Natural killer cell treated with Interleukin-12 subunit alpha and Interleukin-12 subunit beta and Interleukin-15 and Interleukin-18, amount 100 ng/mL, for 72 hours (primary cell): ENCODE results near the gene RPTOR. TPM values are rescaled to one million over a fixed set of nuclear protein-coding genes. Genes with fewer than 3 reads are reported as not detected.

Experiments used
- ATAC-seq, 2 donors: fragments of 150-1000 bp; cut with Tn5 transposase in 1 of 2; sonication (Bioruptor Pico), chemical (Tn5 transposase) in 1 of 2; 2 replicates each; pipeline ENCODE4 v1.10.0; 2021
- DNase-seq: peaks from one replicate; pipeline ENCODE4 v3.0.0; 2022; ENCODE audit warnings: low spot score
- H3K27ac Mint-ChIP-seq, 2 donors: 1 replicate in 1 of 2; 2 replicates in 1 of 2; pipeline ENCODE4 v1.8.0; 2022; ENCODE audit warnings: mixed read lengths in 2 of 2, mild to moderate bottlenecking in 1 of 2, moderate library complexity in 1 of 2
- H3K27me3 Mint-ChIP-seq, 2 donors: 1 replicate in 1 of 2; 2 replicates in 1 of 2; pipeline ENCODE4 v1.8.0; 2022; ENCODE audit warnings: mixed read lengths in 2 of 2
- H3K36me3 Mint-ChIP-seq: one replicate; pipeline ENCODE4 v1.8.0; 2022; ENCODE audit warnings: mixed read lengths
- H3K4me1 Mint-ChIP-seq, 2 donors: 1 replicate in 1 of 2; 2 replicates in 1 of 2; pipeline ENCODE4 v1.8.0; 2022; ENCODE audit warnings: low read depth in 2 of 2, mixed read lengths in 2 of 2, mild to moderate bottlenecking in 1 of 2
- H3K4me3 Mint-ChIP-seq: one replicate; pipeline ENCODE4 v1.8.0; 2022; ENCODE audit warnings: mixed read lengths
- H3K9me3 Mint-ChIP-seq: 2 replicates; pipeline ENCODE4 v1.8.0; 2022; ENCODE audit warnings: mixed read lengths
- total RNA-seq, 2 donors: library from RNA; stranded (reverse); gene quantifications; one replicate each; pipeline ENCODE4 v1.2.3, GENCODE V29; 2022

Gene RPTOR
- total RNA-seq, 2 donors from 2014 or later, result 44.1 to 92.4 TPM

DNA sequence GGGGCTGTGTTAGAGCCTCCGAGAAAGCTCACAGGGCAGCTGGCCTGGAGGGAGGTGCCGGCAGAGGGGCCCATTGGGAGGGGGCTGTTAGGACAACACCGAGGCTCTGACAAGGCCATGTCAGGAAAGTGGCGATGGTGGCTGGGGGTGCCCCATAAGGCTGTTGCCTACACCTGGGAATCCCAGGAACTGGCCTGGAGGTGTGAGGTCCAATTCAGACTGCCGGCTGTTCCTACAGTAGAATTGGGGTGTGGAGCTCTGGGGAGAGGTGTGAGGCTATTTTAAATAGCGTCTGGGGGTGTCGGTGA, 292.0 kb downstream of the RPTOR start:
- Mint-ChIP-seq H3K27me3 (no peaks in the 10 kb centered on the region), H3K4me3 (no peak overlapping the region), H3K36me3 (no peaks in the 10 kb centered on the region), H3K9me3 (no peaks in the 10 kb centered on the region), H3K27ac (peak overlapping the region; percentile 44 to 61), H3K4me1 (peaks cover 14 to 31% of the 10 kb centered on the region in 2 donors)
- ATAC-seq (no peak), DNase-seq (no peak)

DNA sequence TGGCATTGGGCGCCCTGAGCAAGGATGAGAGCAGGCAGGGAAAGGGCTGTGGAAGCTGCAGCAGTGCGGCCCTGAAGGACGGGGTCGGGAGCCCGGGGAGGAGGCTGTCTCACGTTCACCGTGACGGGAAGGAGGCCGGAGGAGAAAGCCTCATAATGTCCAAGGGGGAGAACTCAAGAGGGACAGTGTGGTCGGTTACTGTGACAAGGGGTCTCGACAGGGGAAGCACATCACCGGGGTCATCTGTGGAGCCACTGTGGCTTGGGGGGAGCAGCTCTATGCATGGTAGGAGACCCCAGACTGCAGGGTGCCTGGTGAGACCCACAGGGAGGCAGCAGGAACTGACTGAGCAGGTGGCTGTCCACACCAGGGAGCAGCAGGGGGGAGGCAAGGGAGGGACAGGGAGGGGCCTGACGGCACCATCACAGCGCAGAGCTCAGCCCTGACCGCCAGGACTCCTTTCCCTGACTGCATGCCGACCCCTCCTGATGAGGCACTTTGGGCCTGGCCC, 292.4 kb downstream of the RPTOR start:
- Mint-ChIP-seq H3K4me1 (peaks cover 10 to 27% of the 10 kb centered on the region in 2 donors), H3K27me3 (no peaks in the 10 kb centered on the region)

DNA sequence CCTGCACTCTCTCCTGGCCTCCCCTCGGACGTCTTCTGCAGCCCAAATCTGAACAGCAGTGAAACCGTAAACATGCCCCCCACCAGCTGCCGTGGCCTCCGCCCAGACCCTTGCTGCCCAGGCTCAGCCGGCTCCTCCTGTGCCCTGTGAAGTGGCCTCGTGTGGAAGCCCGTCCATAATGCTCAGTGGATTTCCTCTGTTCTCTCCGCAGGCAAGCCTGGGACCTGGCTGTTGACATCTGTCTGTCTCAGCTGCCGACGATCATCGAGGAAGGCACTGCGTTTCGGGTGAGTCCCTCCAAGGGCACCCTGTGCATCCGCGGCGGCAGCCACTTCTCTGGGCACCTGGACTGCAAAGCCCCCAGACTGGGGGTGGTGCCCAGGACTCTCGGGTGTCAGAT, 293.1 kb downstream of the RPTOR start:
- Mint-ChIP-seq H3K27me3 (no peaks in the 10 kb centered on the region), H3K9me3 (no peaks in the 10 kb centered on the region), H3K4me3 (no peak overlapping the region), H3K27ac (no peak overlapping the region), H3K36me3 (no peaks in the 10 kb centered on the region), H3K4me1 (peaks cover 4 to 21% of the 10 kb centered on the region in 2 donors)
- DNase-seq (no peak), ATAC-seq (no peak)

More for the DNA sequence above, 292.4 kb downstream of the RPTOR start:
- Mint-ChIP-seq H3K36me3 (no peaks in the 10 kb centered on the region), H3K27ac (peak overlapping the region; percentile 44 to 61), H3K9me3 (no peaks in the 10 kb centered on the region), H3K4me3 (no peak overlapping the region)
- ATAC-seq (no peak), DNase-seq (no peak)

DNA sequence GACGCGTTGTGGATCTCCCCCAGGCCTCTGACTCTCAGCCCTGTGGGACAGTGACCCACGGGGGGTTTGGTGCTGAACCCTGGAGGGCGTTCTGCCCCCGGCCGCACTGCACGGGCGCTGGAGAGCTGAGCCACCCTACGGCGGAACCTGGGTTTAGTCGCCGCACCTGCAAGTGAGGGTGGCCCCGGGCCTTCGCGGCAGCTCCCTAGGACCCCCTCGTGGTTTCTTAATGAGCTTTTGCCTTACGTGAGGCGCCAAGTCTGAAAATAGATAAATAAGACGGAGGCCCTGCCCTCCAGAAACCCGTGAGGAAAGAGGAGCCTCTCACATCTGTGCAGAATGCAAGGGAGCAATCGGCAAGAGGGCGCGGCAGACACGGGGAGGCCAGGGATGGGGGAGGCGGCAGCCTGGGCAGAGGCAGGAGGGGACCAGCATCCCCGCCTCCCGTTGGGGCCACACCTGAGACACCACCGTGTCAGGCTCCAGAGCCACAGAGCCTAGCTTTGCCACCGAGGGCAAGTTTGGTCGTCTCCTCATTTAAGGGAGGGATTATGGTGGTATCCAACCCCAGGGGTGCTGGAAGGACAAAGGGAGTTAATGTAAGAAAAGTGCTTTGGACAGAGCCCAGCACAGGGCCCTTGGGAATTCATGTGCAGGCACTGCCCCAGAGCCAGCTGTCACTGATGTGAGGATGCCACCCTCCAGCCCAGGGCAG, 293.8 kb downstream of the RPTOR start:
- Mint-ChIP-seq H3K4me1 (peaks cover 0 to 17% of the 10 kb centered on the region in 2 donors), H3K36me3 (no peaks in the 10 kb centered on the region), H3K27me3 (no peaks in the 10 kb centered on the region), H3K27ac (peak overlapping the region in 1 of 2 donors; percentile 57), H3K4me3 (no peak overlapping the region), H3K9me3 (no peaks in the 10 kb centered on the region)
- DNase-seq, result no peak
- no peak for ATAC-seq

DNA sequence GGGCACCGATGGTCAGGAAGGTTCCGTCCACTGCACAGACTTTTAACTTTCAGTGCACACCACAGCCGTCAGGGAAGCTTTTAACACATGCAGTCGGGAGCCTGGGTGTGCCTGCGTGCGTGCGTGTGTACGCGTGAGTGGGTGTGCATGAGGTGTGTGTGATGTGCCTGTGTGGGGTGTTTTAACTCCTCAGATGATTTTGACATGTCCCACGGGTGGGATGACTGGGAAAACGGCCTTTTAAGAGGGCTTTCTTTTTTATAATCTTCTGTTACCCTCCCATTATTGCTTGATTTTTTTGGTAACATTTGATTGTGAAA, 294.3 kb downstream of the RPTOR start:
- DNase-seq, result no peak
- Mint-ChIP-seq H3K27ac (peak overlapping the region in 1 of 2 donors; percentile 57), H3K4me3 (no peak overlapping the region), H3K4me1 (peaks cover 0 to 15% of the 10 kb centered on the region in 2 donors), H3K36me3 (no peaks in the 10 kb centered on the region), H3K27me3 (no peaks in the 10 kb centered on the region), H3K9me3 (no peaks in the 10 kb centered on the region)
- no peak for ATAC-seq

DNA sequence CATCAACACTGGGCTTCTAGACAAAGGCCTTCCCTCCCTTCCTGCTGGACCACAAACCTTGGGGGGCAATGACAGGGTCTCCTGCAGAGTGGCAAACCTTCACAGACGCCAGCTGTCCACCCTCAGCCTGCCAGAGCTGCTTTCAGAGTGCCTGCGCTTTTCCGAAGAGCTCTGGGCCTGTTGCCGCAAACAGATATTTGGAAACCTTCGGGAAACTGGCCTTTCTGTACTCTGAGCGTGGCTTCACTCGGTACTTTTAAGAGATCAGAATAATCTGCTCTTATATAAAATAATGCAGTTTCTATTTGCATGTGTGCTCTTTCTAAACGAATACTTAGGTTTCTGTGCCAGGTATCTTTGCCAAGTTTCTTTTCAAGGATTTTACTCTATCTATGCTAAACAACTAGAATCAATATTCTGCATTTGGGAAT, 294.9 kb downstream of the RPTOR start:
- ATAC-seq (no peak), DNase-seq (no peak)
- H3K27ac Mint-ChIP-seq, result no peak overlapping the region
- no peak overlapping the region for H3K4me3 Mint-ChIP-seq
- no peaks in the 10 kb centered on the region for H3K9me3 Mint-ChIP-seq
- no peaks in the 10 kb centered on the region for H3K36me3 Mint-ChIP-seq
- no peaks in the 10 kb centered on the region for H3K27me3 Mint-ChIP-seq
- H3K4me1 Mint-ChIP-seq, result peaks cover 0 to 12% of the 10 kb centered on the region in 2 donors

DNA sequence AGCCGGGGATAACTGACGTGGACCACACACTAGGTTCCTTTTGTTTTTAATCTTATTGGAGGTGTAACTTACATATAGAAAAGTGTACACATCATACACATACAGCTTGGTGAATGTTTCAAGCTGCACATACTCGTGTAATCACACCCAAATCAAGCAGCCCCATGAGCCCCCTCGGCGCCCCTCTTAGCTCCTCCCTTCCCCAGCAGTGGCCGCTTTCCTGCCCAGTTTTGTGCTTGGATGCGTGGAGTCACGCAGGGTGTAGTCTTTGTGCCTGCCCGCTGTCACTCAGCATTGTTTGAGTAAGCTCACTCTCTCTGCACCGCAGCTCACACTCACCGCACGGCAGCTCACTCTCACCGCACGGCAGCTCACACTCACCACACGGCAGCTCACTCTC, 295.3 kb downstream of the RPTOR start:
- Mint-ChIP-seq H3K4me3 (no peak overlapping the region), H3K4me1 (peaks cover 0 to 10% of the 10 kb centered on the region in 2 donors), H3K36me3 (no peaks in the 10 kb centered on the region), H3K27me3 (no peaks in the 10 kb centered on the region), H3K27ac (no peak overlapping the region), H3K9me3 (no peaks in the 10 kb centered on the region)
- no peak for DNase-seq
- ATAC-seq, result no peak

DNA sequence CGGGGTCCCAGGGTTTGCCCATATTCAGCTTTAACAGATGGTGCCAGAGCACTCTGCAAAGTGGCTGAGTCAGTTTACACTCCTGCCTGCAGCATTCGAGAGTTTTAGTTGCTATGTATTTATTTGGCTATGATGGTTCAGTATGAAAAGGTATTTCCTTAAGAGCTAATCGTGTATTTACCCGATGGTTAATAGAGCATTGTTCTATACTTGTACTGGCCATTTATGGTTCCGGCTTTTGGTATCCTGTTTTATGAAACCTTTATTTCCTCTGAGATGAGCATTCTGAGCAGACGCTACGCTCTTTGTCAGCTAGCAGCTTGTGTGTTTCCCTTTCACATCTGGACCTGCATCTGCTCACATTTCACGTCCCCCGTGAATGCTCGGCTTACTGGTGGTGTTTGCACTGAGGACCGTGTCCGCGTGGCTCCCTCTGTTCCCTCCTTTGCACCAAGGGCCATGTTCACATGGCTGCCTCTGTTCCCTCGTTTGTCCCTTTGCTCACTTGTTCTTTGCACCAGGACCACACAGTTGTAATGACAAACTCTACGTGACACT, 297.9 kb downstream of the RPTOR start:
- DNase-seq, result no peak
- ATAC-seq, result no peak
- H3K4me3 Mint-ChIP-seq, result no peak overlapping the region
- peaks cover 16% of the 10 kb centered on the region in 2 donors for H3K4me1 Mint-ChIP-seq
- no peaks in the 10 kb centered on the region for H3K9me3 Mint-ChIP-seq
- no peaks in the 10 kb centered on the region for H3K27me3 Mint-ChIP-seq
- no peak overlapping the region for H3K27ac Mint-ChIP-seq
- no peaks in the 10 kb centered on the region for H3K36me3 Mint-ChIP-seq

DNA sequence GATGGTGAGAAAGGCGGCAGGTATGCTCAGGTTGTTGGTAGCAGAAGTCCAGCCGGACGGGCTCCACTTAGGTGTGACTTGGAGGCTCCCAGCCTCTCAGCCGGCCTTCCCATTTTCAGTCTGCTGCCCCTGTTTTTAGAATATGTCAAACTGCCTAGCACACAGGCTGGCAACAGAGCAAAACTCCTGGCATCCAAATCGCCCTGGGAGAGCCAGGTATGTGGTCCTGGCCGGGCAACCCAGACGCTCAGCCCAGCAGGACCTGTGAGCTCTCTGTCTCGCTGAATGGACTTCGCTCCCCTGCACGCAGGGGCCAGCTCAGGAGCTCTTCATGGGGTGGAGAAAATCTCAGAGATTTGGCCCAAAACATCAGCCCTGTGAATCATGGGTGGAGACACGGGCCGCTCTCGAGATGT, 299.1 kb downstream of the RPTOR start:
- Mint-ChIP-seq H3K4me3 (no peak overlapping the region), H3K27ac (no peak overlapping the region), H3K4me1 (peaks cover 28% of the 10 kb centered on the region in 2 donors), H3K9me3 (no peaks in the 10 kb centered on the region), H3K27me3 (no peaks in the 10 kb centered on the region), H3K36me3 (no peaks in the 10 kb centered on the region)
- peak; percentile 39 for DNase-seq
- no peak for ATAC-seq

DNA sequence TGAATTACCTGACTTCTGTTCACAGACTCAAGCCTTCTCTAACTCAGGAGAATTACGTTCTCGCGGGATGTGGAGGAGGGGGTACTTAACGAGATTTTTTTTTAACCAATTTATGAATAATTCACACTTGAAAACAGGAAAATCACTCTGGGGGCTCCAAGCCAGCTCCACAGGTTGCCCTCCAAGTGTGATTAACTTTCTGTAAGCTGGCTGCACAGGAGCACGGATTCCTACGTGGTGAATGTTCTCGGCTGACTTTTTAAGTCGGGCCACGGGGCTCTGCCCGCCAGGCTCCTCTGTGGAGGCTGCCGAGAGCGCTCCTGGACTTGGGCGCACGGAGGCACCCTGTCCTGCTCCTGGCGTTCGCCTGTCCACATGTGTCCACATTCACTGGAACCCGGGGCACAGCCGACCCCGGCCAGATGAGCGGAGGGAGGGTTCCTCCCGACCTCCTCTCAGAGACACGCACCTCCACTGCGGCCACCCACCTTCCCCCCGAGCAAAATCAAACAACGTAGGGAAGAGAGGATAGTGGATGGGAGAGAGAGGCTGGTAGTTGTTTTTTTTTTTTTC, 299.9 kb downstream of the RPTOR start:
- Mint-ChIP-seq H3K4me3 (no peak overlapping the region), H3K4me1 (peaks cover 28 to 33% of the 10 kb centered on the region in 2 donors), H3K27ac (no peak overlapping the region), H3K36me3 (no peaks in the 10 kb centered on the region), H3K27me3 (no peaks in the 10 kb centered on the region), H3K9me3 (no peaks in the 10 kb centered on the region)
- ATAC-seq (no peak), DNase-seq (no peak)

DNA sequence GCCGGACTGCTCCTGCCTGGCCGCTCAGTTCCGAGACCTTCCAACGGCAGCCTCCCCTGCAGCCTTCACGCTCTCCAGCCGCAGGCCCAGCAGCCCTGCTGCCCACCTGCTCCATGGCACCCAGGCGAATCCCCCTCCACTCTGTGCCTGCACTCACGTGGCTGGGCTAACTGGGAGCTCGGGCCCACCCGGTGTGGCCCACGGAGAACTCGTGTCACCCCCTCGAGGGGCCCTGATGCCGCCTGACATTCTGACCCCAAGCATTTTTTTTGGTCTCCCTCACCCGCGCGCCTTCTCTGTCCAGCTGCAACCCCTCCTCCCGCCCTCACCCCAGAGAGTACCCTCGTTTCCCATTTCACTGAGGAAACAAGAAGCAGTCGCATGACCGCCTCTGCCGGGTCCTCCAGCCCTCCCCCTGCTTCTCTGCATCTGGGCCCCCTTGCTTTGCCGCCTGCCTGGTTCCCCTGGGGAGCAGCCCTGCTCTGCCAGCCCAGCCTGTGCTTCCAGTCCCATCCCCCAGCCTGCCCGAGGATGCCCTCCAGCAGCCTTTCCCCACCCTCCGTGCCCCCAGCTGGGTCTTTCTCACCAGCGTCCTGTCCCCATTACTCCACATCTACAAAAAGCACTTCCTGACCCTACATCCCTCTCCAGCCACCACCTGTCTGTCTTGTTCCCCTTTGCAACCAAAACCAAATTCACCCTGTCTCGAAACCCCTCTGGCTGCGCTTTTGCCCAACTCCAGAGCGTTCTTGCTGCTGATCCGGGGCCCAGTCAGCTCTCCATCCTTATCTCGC, 300.6 kb downstream of the RPTOR start:
- Mint-ChIP-seq H3K27me3 (no peaks in the 10 kb centered on the region), H3K4me3 (no peak overlapping the region), H3K36me3 (no peaks in the 10 kb centered on the region), H3K27ac (peak overlapping the region in 1 of 2 donors; percentile 81), H3K9me3 (no peaks in the 10 kb centered on the region), H3K4me1 (peaks cover 28 to 33% of the 10 kb centered on the region in 2 donors)
- ATAC-seq, result no peak
- DNase-seq, result peak; percentile 54

DNA sequence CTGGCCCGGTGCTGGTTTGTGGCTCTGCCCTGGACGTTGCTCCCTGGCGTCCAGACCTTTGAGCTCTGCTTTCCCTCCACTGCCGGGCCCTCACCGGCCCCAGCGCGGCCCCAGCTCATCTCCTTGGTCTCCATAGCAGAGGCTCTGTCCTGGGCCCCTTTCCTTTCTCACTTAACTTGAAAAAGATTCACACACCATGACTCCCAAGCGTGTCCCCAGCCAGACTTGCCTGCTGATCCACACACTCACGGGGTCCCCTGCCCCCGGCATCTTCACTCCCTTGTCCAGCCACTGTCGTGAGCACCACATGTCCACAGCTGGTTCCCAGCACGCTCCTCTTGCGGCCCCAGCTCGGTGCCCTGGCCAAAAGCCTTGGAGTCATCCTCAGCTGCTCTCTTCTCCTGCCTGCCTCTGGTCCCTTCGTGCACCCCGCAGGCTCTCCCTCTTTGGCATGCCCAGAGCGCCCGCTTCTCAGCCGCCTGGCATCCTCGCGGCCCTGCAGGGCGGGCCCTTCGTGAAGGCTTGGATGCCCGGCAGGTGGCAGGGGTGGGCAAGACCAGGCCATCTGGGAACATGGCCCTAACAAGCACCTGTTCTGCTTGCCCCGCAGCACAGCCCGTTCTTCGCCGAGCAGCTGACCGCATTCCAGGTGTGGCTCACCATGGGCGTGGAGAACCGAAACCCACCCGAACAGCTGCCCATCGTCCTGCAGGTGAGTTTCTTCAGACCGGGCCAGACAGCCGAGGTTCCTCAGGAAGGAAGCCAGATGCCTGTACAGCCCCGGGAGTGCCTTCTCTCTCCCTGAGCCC, 301.4 kb downstream of the RPTOR start:
- peak overlapping the region; percentile 78 to 81 for H3K27ac Mint-ChIP-seq
- no peaks in the 10 kb centered on the region for H3K9me3 Mint-ChIP-seq
- ATAC-seq (no peak), DNase-seq (peak; percentile 57)
- H3K4me3 Mint-ChIP-seq, result no peak overlapping the region
- H3K36me3 Mint-ChIP-seq, result no peaks in the 10 kb centered on the region
- H3K4me1 Mint-ChIP-seq, result peaks cover 28 to 33% of the 10 kb centered on the region in 2 donors
- no peaks in the 10 kb centered on the region for H3K27me3 Mint-ChIP-seq

DNA sequence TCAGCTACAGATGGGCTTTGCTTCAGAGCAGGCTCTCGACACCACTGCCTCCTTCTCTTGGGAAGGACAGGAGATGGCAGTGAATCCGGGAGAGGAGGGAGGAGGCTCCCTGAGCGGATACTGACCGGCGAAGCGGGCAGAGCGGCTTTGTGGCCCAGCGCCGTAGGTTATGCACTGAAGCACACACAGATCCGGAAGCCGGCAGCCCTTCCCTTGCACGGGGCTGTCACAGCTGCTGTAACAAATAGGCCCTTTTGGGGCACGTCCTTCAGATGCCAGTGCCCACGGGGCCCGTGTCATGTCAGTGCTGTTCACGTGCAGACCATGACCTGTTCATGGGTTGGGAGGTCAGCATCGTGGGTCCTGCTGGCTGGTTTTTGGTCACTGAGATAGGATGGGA, 302.3 kb downstream of the RPTOR start:
- H3K27ac Mint-ChIP-seq, result peak overlapping the region; percentile 78 to 81
- H3K4me1 Mint-ChIP-seq, result peaks cover 28 to 33% of the 10 kb centered on the region in 2 donors
- peak overlapping the region; percentile 77 for H3K4me3 Mint-ChIP-seq
- no peaks in the 10 kb centered on the region for H3K27me3 Mint-ChIP-seq
- DNase-seq (peak; percentile 44), ATAC-seq (peak in 1 of 2 donors; percentile 3)
- no peaks in the 10 kb centered on the region for H3K9me3 Mint-ChIP-seq
- H3K36me3 Mint-ChIP-seq, result no peaks in the 10 kb centered on the region
